ENCODE measurements around the gene ZNFX1. TPM values are rescaled to one million over a fixed set of nuclear protein-coding genes. Genes with fewer than 3 reads are reported as not detected.

ZNFX1 gene
- polyA plus RNA-seq, 1 experiment: 11.2 TPM

DNA sequence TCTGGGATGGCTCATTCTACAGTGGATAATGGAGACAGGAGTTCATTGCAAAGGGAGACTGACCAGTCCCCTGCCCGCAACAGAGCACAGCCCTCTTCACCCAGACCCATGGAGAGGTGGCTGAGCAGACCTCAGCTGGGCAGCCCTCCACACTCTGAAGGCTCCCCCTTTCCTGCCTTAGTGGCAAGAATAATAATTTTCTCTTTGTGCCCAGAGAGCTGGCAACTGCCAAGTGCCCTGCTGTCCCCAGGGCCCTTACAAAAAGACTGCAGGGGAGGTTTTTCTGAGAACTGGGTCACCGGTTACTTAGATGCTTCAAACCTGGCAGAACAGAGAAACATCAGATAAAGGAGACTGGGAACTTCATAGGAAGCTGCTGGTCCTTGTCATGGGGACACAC, 35.4 kb upstream of the ZNFX1 start:
- no peak overlapping the region for H3K4me3 ChIP-seq (ENCODE audit: low read depth, low read length)
- H3K36me3 ChIP-seq (ENCODE audit: control insufficient read depth, insufficient read depth, low read length): no peaks in the 10 kb centered on the region
- H3K27me3 ChIP-seq (ENCODE audit: control insufficient read depth, insufficient read depth, low read length): peaks cover 13% of the 10 kb centered on the region
- POLR2A ChIA-PET: no interaction called here
- CTCF ChIA-PET: interaction anchor here (0.7 to 2.5 kb wide), 3 partner anchors 9 to 18 kb away, joined by 3 to 12 read pairs (median 5); no protein-coding TSS in a partner anchor
- DNase-seq (ENCODE audit: low read depth): no peak
- TF ChIP-seq CTCF (IDR thresholded peaks at IDR 0.05; ENCODE audit: insufficient read depth, low read depth, low read length): no peak

DNA sequence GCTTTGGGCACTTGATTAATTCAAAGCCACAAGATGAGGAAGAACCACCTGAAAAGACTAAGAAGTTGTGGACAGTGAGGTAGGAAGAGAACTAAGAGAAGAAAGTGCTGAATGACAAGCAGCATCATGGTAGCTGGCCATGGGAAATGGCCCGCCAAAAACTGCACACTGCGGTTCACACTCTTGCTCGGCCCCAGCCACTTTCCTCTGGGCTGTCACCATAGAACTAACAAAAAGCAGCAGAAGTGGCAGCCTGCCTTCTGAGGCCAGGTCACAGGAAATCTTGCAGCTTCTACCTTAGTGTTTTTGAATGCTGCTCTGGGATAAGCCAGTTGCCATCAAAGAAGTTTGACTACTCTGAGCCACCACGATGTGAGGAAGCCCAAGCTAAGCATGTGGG, 34.8 kb upstream of the ZNFX1 start:
- TF ChIP-seq CTCF (IDR thresholded peaks at IDR 0.05; ENCODE audit: insufficient read depth, low read depth, low read length): no peak
- H3K27me3 ChIP-seq (ENCODE audit: control insufficient read depth, insufficient read depth, low read length): peaks cover 7% of the 10 kb centered on the region
- no peaks in the 10 kb centered on the region for H3K36me3 ChIP-seq (ENCODE audit: control insufficient read depth, insufficient read depth, low read length)
- POLR2A ChIA-PET: no interaction called here
- no peak for DNase-seq (ENCODE audit: low read depth)
- CTCF ChIA-PET: interaction anchor here (0.7 to 2.5 kb wide), 3 partner anchors 9 to 19 kb away, joined by 3 to 12 read pairs (median 5); no protein-coding TSS in a partner anchor
- H3K4me3 ChIP-seq (ENCODE audit: low read depth, low read length): no peak overlapping the region

DNA sequence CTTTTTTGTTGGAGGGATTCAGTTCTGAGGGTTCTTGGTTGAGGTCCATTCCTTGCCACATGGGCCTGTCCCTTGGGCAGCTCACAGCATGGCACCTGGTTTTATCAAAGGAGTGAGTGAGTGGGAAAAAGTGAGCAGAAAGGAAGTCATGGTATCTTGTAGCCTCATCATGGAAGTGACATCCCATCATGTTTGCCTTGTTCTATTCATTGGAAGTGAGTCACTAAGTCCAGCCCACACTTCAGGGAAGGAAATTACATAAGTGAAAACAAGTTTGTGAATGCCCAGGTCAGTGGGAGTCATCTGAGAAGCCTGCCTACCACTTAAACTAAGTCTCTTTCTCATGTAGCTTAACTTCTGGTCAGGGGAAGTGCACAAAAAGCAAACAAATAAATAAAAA, 32.8 kb upstream of the ZNFX1 start:
- no peak for TF ChIP-seq CTCF (IDR thresholded peaks at IDR 0.05; ENCODE audit: insufficient read depth, low read depth, low read length)
- Histone ChIP-seq H3K27me3 (ENCODE audit: control insufficient read depth, insufficient read depth, low read length) (peaks cover 5% of the 10 kb centered on the region), H3K4me3 (ENCODE audit: low read depth, low read length) (no peak overlapping the region), H3K36me3 (ENCODE audit: control insufficient read depth, insufficient read depth, low read length) (no peaks in the 10 kb centered on the region)
- no peak for DNase-seq (ENCODE audit: low read depth)
- ChIA-PET POLR2A (no interaction called here), CTCF (interaction anchor here (1.0 to 1.2 kb wide), 3 partner anchors 9 to 173 kb away, joined by 3 read pairs; no protein-coding TSS in a partner anchor)

GRCh38 chr20:49308875-49309274, 31.0 kb upstream of the ZNFX1 start:
- DNase-seq (ENCODE audit: low read depth): no peak
- POLR2A ChIA-PET: no interaction called here

More at GRCh38 chr20:49308875-49309274, 31.0 kb upstream of the ZNFX1 start:
- Histone ChIP-seq H3K4me3 (ENCODE audit: low read depth, low read length) (no peak overlapping the region), H3K36me3 (ENCODE audit: control insufficient read depth, insufficient read depth, low read length) (no peaks in the 10 kb centered on the region), H3K27me3 (ENCODE audit: control insufficient read depth, insufficient read depth, low read length) (peaks cover 5% of the 10 kb centered on the region)
- CTCF ChIA-PET: interaction anchor here (0.6 kb wide), 1 partner anchor 12 kb away, joined by 3 read pairs; no protein-coding TSS in a partner anchor
- TF ChIP-seq CTCF (IDR thresholded peaks at IDR 0.05; ENCODE audit: insufficient read depth, low read depth, low read length): no peak
